HepG2 (cell line): ENCODE measurements around the gene ZSWIM9. TPM values are rescaled to one million over a fixed set of nuclear protein-coding genes. Genes with fewer than 3 reads are reported as not detected.

Experiments
- AHR ChIP-seq: IDR thresholded peaks from 2 replicates; pipeline ENCODE4 v1.6.1; 2018; ENCODE audit warnings: missing genetic modification reagents, missing compliant biosample characterization
- CHCHD3 ChIP-seq: sonication (generic); formaldehyde crosslinking; IDR thresholded peaks from 2 replicates; pipeline ENCODE4 v1.8.0; 2022; ENCODE audit warnings: mild to moderate bottlenecking, missing genetic modification reagents, moderate library complexity
- JDP2 ChIP-seq: sonication (generic); formaldehyde crosslinking; IDR thresholded peaks from 2 replicates; pipeline ENCODE4 v1.8.1; 2022; ENCODE audit warnings: missing genetic modification reagents, borderline replicate concordance
- JUN ChIP-seq: sonication (generic); formaldehyde crosslinking; IDR thresholded peaks from 2 replicates; pipeline ENCODE4 v1.4.0; 2020; ENCODE audit warnings: mild to moderate bottlenecking, missing genetic modification reagents
- KLF13 ChIP-seq: sonication (generic); formaldehyde crosslinking; IDR thresholded peaks from 2 replicates; pipeline ENCODE4 v1.4.0; 2020; ENCODE audit warnings: mild to moderate bottlenecking, missing genetic modification reagents
- NCOR1 ChIP-seq: fragments of 200-600 bp; sonication (generic); IDR thresholded peaks from 2 replicates; pipeline ENCODE4 v1.7.0; 2017; ENCODE audit warnings: antibody characterized with exemption, low read length, borderline replicate concordance
- NFKB2 ChIP-seq: sonication (generic); formaldehyde crosslinking; IDR thresholded peaks from 2 replicates; pipeline ENCODE4 v1.4.0; 2020; ENCODE audit warnings: missing genetic modification reagents, borderline replicate concordance
- PCBP2 ChIP-seq: fragments of 200-400 bp; formaldehyde crosslinking; optimal IDR thresholded peaks from 2 replicates; pipeline ENCODE3; 2018; ENCODE audit warnings: low read length, low read depth; ENCODE audit not compliant: poor library complexity, severe bottlenecking
- PHF20 ChIP-seq: sonication (generic); formaldehyde crosslinking; IDR thresholded peaks from 2 replicates; pipeline ENCODE4 v1.5.0; 2020; ENCODE audit warnings: mild to moderate bottlenecking, missing genetic modification reagents
- SPEN ChIP-seq: sonication (generic); formaldehyde crosslinking; IDR thresholded peaks from 2 replicates; pipeline ENCODE4 v1.5.1; 2020; ENCODE audit warnings: low read depth, mild to moderate bottlenecking, missing genetic modification reagents
- SYNCRIP ChIP-seq: fragments of 200-400 bp; formaldehyde crosslinking; IDR thresholded peaks from 2 replicates; pipeline ENCODE4 v1.6.1; 2018; ENCODE audit warnings: mild to moderate bottlenecking, low read depth, low read length; ENCODE audit not compliant: insufficient read depth
- TAF1 ChIP-seq: sonication (generic); formaldehyde crosslinking; IDR thresholded peaks from 2 replicates; pipeline ENCODE4 v1.4.0; 2020; ENCODE audit warnings: missing genetic modification reagents
- ZFP62 ChIP-seq: sonication (generic); formaldehyde crosslinking; IDR thresholded peaks from 2 replicates; pipeline ENCODE4 v1.4.0; 2020; ENCODE audit warnings: missing genetic modification reagents
- ZHX2 ChIP-seq, 2 experiments: sonication (generic) in 1 of 2; formaldehyde crosslinking in 1 of 2; IDR thresholded peaks; 2 replicates each; pipeline versions ENCODE4 v1.6.1 to v1.9.0; 2014 to 2022; ENCODE audit warnings: antibody characterized with exemption in 1 of 2, borderline replicate concordance in 1 of 2, inconsistent platforms in 1 of 2, low read depth in 1 of 2, missing genetic modification reagents in 1 of 2
- ZNF160 ChIP-seq: sonication (generic); formaldehyde crosslinking; IDR thresholded peaks from 2 replicates; pipeline ENCODE4 v1.8.0; 2022; ENCODE audit warnings: mild to moderate bottlenecking, inconsistent platforms, missing genetic modification reagents
- ZNF3 ChIP-seq: IDR thresholded peaks from 2 replicates; pipeline ENCODE4 v1.7.0; 2017; ENCODE audit warnings: inconsistent platforms
- ZNF460 ChIP-seq: sonication (generic); formaldehyde crosslinking; IDR thresholded peaks from 2 replicates; pipeline ENCODE4 v1.5.1; 2020; ENCODE audit warnings: missing genetic modification reagents, mild to moderate bottlenecking, borderline replicate concordance
- ZNF547 ChIP-seq: sonication (generic); formaldehyde crosslinking; IDR thresholded peaks from 2 replicates; pipeline ENCODE4 v1.5.1; 2020; ENCODE audit warnings: mild to moderate bottlenecking, missing genetic modification reagents
- ZNF777 ChIP-seq: sonication (generic); formaldehyde crosslinking; IDR thresholded peaks from 2 replicates; pipeline ENCODE4 v1.4.0; 2020; ENCODE audit warnings: missing genetic modification reagents
- ZNF788 ChIP-seq: sonication (generic); formaldehyde crosslinking; IDR thresholded peaks from 2 replicates; pipeline ENCODE4 v1.5.0; 2020; ENCODE audit warnings: mild to moderate bottlenecking, missing genetic modification reagents, borderline replicate concordance
- ZSCAN29 ChIP-seq: sonication (generic); formaldehyde crosslinking; conservative IDR thresholded peaks from 2 replicates; pipeline ENCODE4 v1.4.0; 2020; ENCODE audit warnings: mild to moderate bottlenecking, missing genetic modification reagents
- ZUFSP ChIP-seq: sonication (generic); formaldehyde crosslinking; IDR thresholded peaks from 2 replicates; pipeline ENCODE4 v1.9.0; 2021; ENCODE audit warnings: missing genetic modification reagents, mild to moderate bottlenecking, borderline replicate concordance
- polyA plus RNA-seq, 8 experiments: library from polyadenylated mRNA; depleted of rRNA in 3 of 8; stranded (reverse) in 7 of 8; unstranded in 1 of 8; fragments of >200 nt; fragmentation: Illumina TruSeq in 4 of 8; extraction: Trizol in 4 of 8; gene quantifications; 2 replicates each; pipeline versions ENCODE4 v1.2.1 to v1.2.3, GENCODE V29; 2011 to 2016; ENCODE audit warnings: low read depth in 4 of 8, missing spikeins in 1 of 8, mixed read lengths in 1 of 8; ENCODE audit not compliant: insufficient read depth in 1 of 8
- total RNA-seq, 5 experiments: library from RNA; depleted of rRNA; stranded (reverse); fragments of >200 nt; fragmentation: Illumina TruSeq; extraction: Trizol; gene quantifications; 2 replicates each; pipeline ENCODE4 v1.2.3, GENCODE V29; 2016; ENCODE audit warnings: low read depth in 1 of 5

The ZSWIM9 gene
- total and polyA plus RNA-seq, 2 of the 13 experiments (the other 11 are each of a cell fraction or from before 2014, with no cell fraction given), result 0.18 to 1.1 TPM

GRCh38 chr19:48169939-48170803, at the start of gene ZSWIM9, which contains the start of gene LIG1 (continued):
- TF ChIP-seq KLF13 (0 out of 2 replicates have a peak, but pooled peaks have one; percentile 55), ZNF777 (CRISPR knock-in tag) (peak; percentile 39; the same call in 1 of the 2 replicates), ZNF460 (no peak), ZNF788 (peak; percentile 39; the same call in 1 of the 2 replicates), JUN (CRISPR knock-in tag) (peak; percentile 48; the same call in 1 of the 2 replicates), PCBP2 (no peak), ZNF160 (CRISPR knock-in tag) (peak; percentile 64; the same call in 1 of the 2 replicates), NCOR1 (peak; percentile 68), ZHX2 (IDR thresholded peaks at IDR 0.05; ENCODE audit: low read depth) (peak; percentile 43; the same call in 1 of the 2 replicates), ZHX2 (CRISPR knock-in tag; IDR thresholded peaks at IDR 0.05; ENCODE audit: borderline replicate concordance) (0 out of 2 replicates have a peak, but pooled peaks have one; percentile 36), NFKB2 (no peak), JDP2 (CRISPR knock-in tag) (no peak), ZSCAN29 (CRISPR knock-in tag) (0 out of 2 replicates have a peak, but pooled peaks have one; percentile 51), SYNCRIP (no peak), ZUFSP (CRISPR knock-in tag) (no peak), TAF1 (peak; percentile 74; the same call in 1 of the 2 replicates), SPEN (CRISPR knock-in tag) (peak; percentile 94), ZFP62 (CRISPR knock-in tag) (0 out of 2 replicates have a peak, but pooled peaks have one; percentile 34), PHF20 (CRISPR knock-in tag) (peak; percentile 71), AHR (CRISPR knock-in tag) (0 out of 2 replicates have a peak, but pooled peaks have one; percentile 60), ZNF3 (CRISPR knock-in tag) (no peak), CHCHD3 (CRISPR knock-in tag) (peak; percentile 88; the same call in 1 of the 2 replicates), ZNF547 (CRISPR knock-in tag) (peak; percentile 62)
